Ovary (tissue), 9 donors: ENCODE results near the gene PADI1. TPM values are rescaled to one million over a fixed set of nuclear protein-coding genes. Genes with fewer than 3 reads are reported as not detected.

Experiments used
- DNase-seq, 5 donors: peaks; one replicate each; pipeline ENCODE4 v3.0.0-alpha.2; 2019 to 2020
- H3K27ac ChIP-seq, 2 donors: fragments of 200-600 bp; one replicate each; pipeline versions ENCODE4 v1.5.1 to v1.8.0; 2019 to 2022
- H3K27me3 ChIP-seq: fragments of 200-600 bp; one replicate; pipeline ENCODE4 v1.8.0; 2022
- H3K36me3 ChIP-seq: fragments of 200-600 bp; sonication (generic); one replicate; pipeline ENCODE4 v1.5.1; 2019
- H3K4me1 ChIP-seq: one replicate; pipeline ENCODE4 v1.8.1; 2013; ENCODE audit warnings: mild to moderate bottlenecking, moderate library complexity; ENCODE audit not compliant: insufficient read depth
- H3K4me3 ChIP-seq: fragments of 200-600 bp; sonication (generic); one replicate; pipeline ENCODE4 v1.5.1; 2017
- H3K9me3 ChIP-seq, 2 donors: fragments of 200-600 bp in 1 of 2; sonication (generic) in 1 of 2; one replicate each; pipeline versions ENCODE4 v1.5.1 to v1.8.1; 2013 to 2019; ENCODE audit warnings: mild to moderate bottlenecking in 1 of 2, moderate library complexity in 1 of 2
- CTCF ChIP-seq, 3 donors: fragments of 450-650 bp in 2 of 3; fragments of 200-600 bp in 1 of 3; IDR thresholded peaks; one replicate each; pipeline versions ENCODE4 v1.5.1 to v1.8.0; 2016 to 2022; ENCODE audit warnings: antibody characterized with exemption in 3 of 3, mild to moderate bottlenecking in 1 of 3
- EP300 ChIP-seq: sonication (generic); formaldehyde crosslinking; IDR thresholded peaks from one replicate; pipeline ENCODE4 v1.6.1; 2017; ENCODE audit warnings: antibody characterized with exemption
- POLR2A ChIP-seq: fragments of 450-650 bp; IDR thresholded peaks from one replicate; pipeline ENCODE4 v1.6.1; 2017; ENCODE audit warnings: antibody characterized with exemption, mild to moderate bottlenecking, moderate library complexity
- WGBS, 3 donors: extraction: QIAGEN DNeasy Blood & Tissue Kit in 1 of 3; methylation state at CpG; one replicate each; pipeline versions ENCODE4 v1.1.5 to v1.1.7; 2013 to 2017; 5-methylcytosine and 5-hydroxymethylcytosine counted together
- intact Hi-C, 4 donors: fragments of 100-400 bp; cut with DNase I; formaldehyde crosslinking; loops; one replicate each; pipeline versions ENCODE4 v1.11.0 to v1.15.1; 2022 to 2023
- polyA plus RNA-seq, 2 donors: library from polyadenylated mRNA; stranded (reverse); fragments of 200-250 nt in 1 of 2; fragments of 350-450 nt in 1 of 2; fragmentation: Illumina TruSeq in 1 of 2; extraction: RNeasy Lipid Tissue Mini Kit (QIAGEN cat#74804) in 1 of 2; gene quantifications; one replicate each; pipeline ENCODE4 v1.2.3, GENCODE V29; 2013 to 2014
- total RNA-seq, 7 donors: library from RNA; depleted of rRNA in 2 of 7; stranded (reverse); fragments of >200 nt in 2 of 7; fragmentation: NEBNext Ultra II Directional in 3 of 7; extraction: Animal tissue kit (Norgen Biotek cat#: 25700) in 3 of 7; gene quantifications; one replicate each; pipeline versions ENCODE4 v1.1.0 to v1.2.4, GENCODE V29; 2016 to 2023
- donor health status: DM: no; HTN: no; CAD: no; lungs with moderate emphysema.
- donor health status: DM: no; HTN: no; CAD: no.
- donor health status: Bipolar disorder and iron deficiency.
- donor health status: DM: yes; HTN: yes; CAD: no.
- donor health status: DM: no; HTN: no; CAD: no.
- donor health status: DM: yes; HTN: yes; CAD: no.

PADI1 gene
- total and polyA plus RNA-seq, 9 donors: 0.07 TPM; not detected in 8

GRCh38 chr1:17243274-17243673, 38.3 kb downstream of the PADI1 start:
- 67 to 75% (median 71%) methylated on average over 1 of the region's 1 CpG for WGBS, 3 donors
- H3K9me3 ChIP-seq: no peaks in the 10 kb centered on the region
- H3K4me1 ChIP-seq: no peaks in the 10 kb centered on the region
- TF ChIP-seq POLR2A (no peak), EP300 (no peak), CTCF (IDR thresholded peaks at IDR 0.05) (no peak)
- no peak overlapping the region for H3K4me3 ChIP-seq
- H3K36me3 ChIP-seq: no peaks in the 10 kb centered on the region
- no peak for DNase-seq
- H3K27me3 ChIP-seq: no peaks in the 10 kb centered on the region
- no peak overlapping the region for H3K27ac ChIP-seq
- intact Hi-C loops: no loop called here

DNA sequence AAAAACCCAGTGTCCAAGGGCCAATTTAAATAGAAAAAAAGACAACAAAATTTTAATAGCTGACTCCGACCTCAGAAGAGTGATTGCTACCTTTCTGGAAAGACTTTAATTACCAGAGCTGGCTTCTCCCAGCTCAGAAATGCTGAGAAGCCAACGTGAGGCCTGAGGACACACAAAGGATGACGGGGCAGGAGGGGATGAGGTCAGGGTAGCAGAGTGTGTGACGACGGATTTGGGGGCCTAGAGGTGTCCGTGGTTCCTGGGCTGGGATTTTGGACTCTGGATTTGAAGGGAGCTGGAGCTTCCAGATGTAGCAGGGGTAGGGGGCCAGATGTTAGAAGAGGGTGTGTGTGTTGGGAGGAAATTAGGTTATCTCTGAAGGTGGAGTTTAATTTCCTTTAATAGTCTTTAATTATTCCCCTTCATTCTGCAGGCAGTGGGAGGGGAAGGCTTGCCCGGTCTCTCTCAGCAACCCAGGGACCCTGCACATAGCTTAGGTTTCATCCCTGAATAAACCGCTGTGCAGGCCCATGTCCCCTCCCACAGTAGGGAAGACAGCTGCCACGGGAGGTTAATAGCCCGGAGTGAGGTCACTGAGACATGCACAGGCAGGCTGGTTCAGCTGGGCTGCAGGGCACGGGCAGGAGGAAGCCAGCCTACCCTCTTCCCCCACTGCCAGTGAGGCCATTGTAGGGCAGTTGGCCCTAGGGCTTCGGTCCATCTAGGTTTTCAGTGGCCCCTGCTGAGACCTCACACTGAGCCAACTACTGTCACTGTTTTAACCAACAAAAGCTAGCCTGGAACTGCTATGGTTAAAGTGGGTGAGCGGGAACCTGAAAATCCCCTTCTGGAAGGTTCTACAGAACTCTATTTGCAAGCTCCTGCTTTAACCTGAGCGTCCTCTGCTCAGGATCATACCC, 40.2 kb downstream of the PADI1 start:
- Histone ChIP-seq H3K36me3 (no peaks in the 10 kb centered on the region), H3K9me3 (no peaks in the 10 kb centered on the region), H3K4me1 (no peaks in the 10 kb centered on the region), H3K27me3 (no peaks in the 10 kb centered on the region), H3K27ac (no peak overlapping the region), H3K4me3 (no peak overlapping the region)
- TF ChIP-seq POLR2A (no peak), CTCF (IDR thresholded peaks at IDR 0.05) (no peak), EP300 (no peak)
- 68 to 75% (median 70%) methylated on average over 14 of the region's 14 CpGs for WGBS, 3 donors
- intact Hi-C loops: no loop called here
- DNase-seq: no peak

GRCh38 chr1:17245816-17246325, 40.9 kb downstream of the PADI1 start:
- H3K9me3 ChIP-seq: no peaks in the 10 kb centered on the region
- no peak overlapping the region for H3K27ac ChIP-seq
- TF ChIP-seq POLR2A: no peak
- TF ChIP-seq CTCF (IDR thresholded peaks at IDR 0.05): no peak
- TF ChIP-seq EP300: no peak
- intact Hi-C loops: no loop called here
- no peaks in the 10 kb centered on the region for H3K27me3 ChIP-seq
- no peak overlapping the region for H3K4me3 ChIP-seq
- DNase-seq: no peak
- no peaks in the 10 kb centered on the region for H3K4me1 ChIP-seq
- WGBS, 3 donors: 74 to 81% (median 75%) methylated on average over 7 of the region's 7 CpGs
- H3K36me3 ChIP-seq: no peaks in the 10 kb centered on the region

DNA sequence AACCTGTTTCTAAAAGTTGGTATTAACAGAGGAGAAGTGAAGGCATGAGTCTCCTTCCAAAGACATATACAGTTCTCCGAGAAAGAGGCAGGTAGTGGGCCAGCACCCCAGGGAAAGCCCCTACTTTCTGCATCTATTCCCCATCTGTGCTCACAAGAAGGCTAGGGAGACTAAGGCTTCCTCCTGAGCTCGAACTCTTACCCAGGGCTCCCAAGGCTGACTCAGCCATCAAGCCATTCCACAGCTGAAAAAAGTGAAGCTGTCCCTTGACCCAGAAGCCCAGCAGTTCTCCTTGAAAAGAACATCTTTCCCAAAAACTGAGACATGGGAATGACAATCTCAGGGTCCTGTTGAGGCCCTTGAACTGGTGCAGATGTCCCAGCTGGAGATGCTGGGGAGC, 42.0 kb downstream of the PADI1 start:
- Histone ChIP-seq H3K9me3 (no peaks in the 10 kb centered on the region), H3K27ac (no peak overlapping the region), H3K27me3 (no peaks in the 10 kb centered on the region), H3K4me3 (no peak overlapping the region), H3K36me3 (no peaks in the 10 kb centered on the region), H3K4me1 (no peaks in the 10 kb centered on the region)
- no peak for DNase-seq
- TF ChIP-seq POLR2A (no peak), EP300 (no peak), CTCF (IDR thresholded peaks at IDR 0.05) (no peak)
- intact Hi-C loops: no loop called here
- WGBS, 3 donors: 75 to 90% (median 81%) methylated on average over 2 of the region's 2 CpGs
